Gastrocnemius medialis (tissue), 4 donors: Measurements from ENCODE around the gene CHST13. TPM values are rescaled to one million over a fixed set of nuclear protein-coding genes. Genes with fewer than 3 reads are reported as not detected.

Experiments used
- ATAC-seq, 2 donors: fragments of 150-250 bp; one replicate each; pipeline ENCODE4 v1.9.1; 2016
- DNase-seq, 2 donors: peaks; one replicate each; pipeline ENCODE4 v3.0.0-alpha.2; 2019
- H3K27ac ChIP-seq, 4 donors: fragments of 200-600 bp; sonication (generic); 1 replicate in 1 of 4; 2 replicates in 3 of 4; pipeline ENCODE4 v1.5.1; 2016 to 2018; ENCODE audit warnings: mild to moderate bottlenecking in 2 of 4, moderate library complexity in 1 of 4
- H3K27me3 ChIP-seq, 3 donors: fragments of 200-600 bp; sonication (generic) in 2 of 3; 1 replicate in 1 of 3; 2 replicates in 2 of 3; pipeline versions ENCODE4 v1.5.1 to v1.6.0; 2016 to 2019; ENCODE audit warnings: mild to moderate bottlenecking in 1 of 3, moderate library complexity in 1 of 3
- H3K36me3 ChIP-seq, 2 donors: fragments of 200-600 bp; sonication (generic) in 1 of 2; one replicate each; pipeline ENCODE4 v1.5.1; 2017 to 2018
- H3K4me1 ChIP-seq, 2 donors: fragments of 200-600 bp; sonication (generic) in 1 of 2; one replicate each; pipeline ENCODE4 v1.5.1; 2016 to 2017; ENCODE audit warnings: mild to moderate bottlenecking in 2 of 2
- H3K4me3 ChIP-seq, 4 donors: fragments of 200-600 bp; sonication (generic) in 3 of 4; 1 replicate in 1 of 4; 2 replicates in 3 of 4; pipeline ENCODE4 v1.5.1; 2016 to 2019; ENCODE audit warnings: mild to moderate bottlenecking in 2 of 4
- H3K9me3 ChIP-seq, 3 donors: fragments of 200-600 bp; sonication (generic) in 2 of 3; 1 replicate in 1 of 3; 2 replicates in 2 of 3; pipeline ENCODE4 v1.5.1; 2016 to 2019
- POLR2A ChIP-seq, 2 donors: fragments of 450-650 bp; IDR thresholded peaks; one replicate each; pipeline ENCODE4 v1.6.1; 2017; ENCODE audit warnings: antibody characterized with exemption in 2 of 2, mild to moderate bottlenecking in 2 of 2, moderate library complexity in 2 of 2
- in situ Hi-C, 4 donors: fragments of 200-750 bp; cut with MboI; loops; one replicate each; pipeline versions ENCODE4 v1.15.0 to v1.8.0; 2017; ENCODE audit warnings: low sequenced_read_pairs in 4 of 4
- intact Hi-C: fragments of 100-400 bp; cut with DNase I; formaldehyde crosslinking; loops from one replicate; pipeline ENCODE4 v1.15.1; 2023; ENCODE audit warnings: low total_unique reads
- total RNA-seq, 4 donors: library from RNA; depleted of rRNA; stranded (reverse); fragments of >200 nt; gene quantifications; one replicate each; pipeline versions ENCODE4 v1.1.0 to v1.2.3, GENCODE V29; 2016
- TF ChIP-seq, protein P1 (sequence below), 5 experiments: fragments of 450-650 bp in 3 of 5; fragments of 200-600 bp in 2 of 5; sonication (generic) in 2 of 5; IDR thresholded peaks in 4 of 5; conservative IDR thresholded peaks in 1 of 5; 1 replicate in 4 of 5; 2 replicates in 1 of 5; pipeline ENCODE4 v1.5.1; 2016 to 2019; ENCODE audit warnings: antibody characterized with exemption in 5 of 5, mild to moderate bottlenecking in 3 of 5, moderate library complexity in 3 of 5

The CHST13 gene
- total RNA-seq, 4 donors from 2014 or later, result 0.49 TPM; not detected in 3

- H3K9me3 ChIP-seq, result no peaks in the 10 kb centered on the region
- H3K36me3 ChIP-seq, result no peaks in the 10 kb centered on the region
- no peaks in the 10 kb centered on the region for H3K27me3 ChIP-seq
- DNase-seq (no peak), ATAC-seq (no peak)
- in situ Hi-C loops, result no loop called here
- no peak overlapping the region for H3K27ac ChIP-seq
- TF ChIP-seq, protein P1, sequence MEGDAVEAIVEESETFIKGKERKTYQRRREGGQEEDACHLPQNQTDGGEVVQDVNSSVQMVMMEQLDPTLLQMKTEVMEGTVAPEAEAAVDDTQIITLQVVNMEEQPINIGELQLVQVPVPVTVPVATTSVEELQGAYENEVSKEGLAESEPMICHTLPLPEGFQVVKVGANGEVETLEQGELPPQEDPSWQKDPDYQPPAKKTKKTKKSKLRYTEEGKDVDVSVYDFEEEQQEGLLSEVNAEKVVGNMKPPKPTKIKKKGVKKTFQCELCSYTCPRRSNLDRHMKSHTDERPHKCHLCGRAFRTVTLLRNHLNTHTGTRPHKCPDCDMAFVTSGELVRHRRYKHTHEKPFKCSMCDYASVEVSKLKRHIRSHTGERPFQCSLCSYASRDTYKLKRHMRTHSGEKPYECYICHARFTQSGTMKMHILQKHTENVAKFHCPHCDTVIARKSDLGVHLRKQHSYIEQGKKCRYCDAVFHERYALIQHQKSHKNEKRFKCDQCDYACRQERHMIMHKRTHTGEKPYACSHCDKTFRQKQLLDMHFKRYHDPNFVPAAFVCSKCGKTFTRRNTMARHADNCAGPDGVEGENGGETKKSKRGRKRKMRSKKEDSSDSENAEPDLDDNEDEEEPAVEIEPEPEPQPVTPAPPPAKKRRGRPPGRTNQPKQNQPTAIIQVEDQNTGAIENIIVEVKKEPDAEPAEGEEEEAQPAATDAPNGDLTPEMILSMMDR (IDR thresholded peaks at IDR 0.05 in 4 of 5, conservative IDR thresholded peaks at IDR 0.05 in 1 of 5), result no peak
- no peak for TF ChIP-seq POLR2A (IDR thresholded peaks at IDR 0.05)
- intact Hi-C loops, result no loop called here
- H3K4me3 ChIP-seq, result no peak overlapping the region
- H3K4me1 ChIP-seq, result no peaks in the 10 kb centered on the region
Observed at GRCh38 chr3:126496894-126497850, 26.8 kb upstream of the CHST13 start.

DNA sequence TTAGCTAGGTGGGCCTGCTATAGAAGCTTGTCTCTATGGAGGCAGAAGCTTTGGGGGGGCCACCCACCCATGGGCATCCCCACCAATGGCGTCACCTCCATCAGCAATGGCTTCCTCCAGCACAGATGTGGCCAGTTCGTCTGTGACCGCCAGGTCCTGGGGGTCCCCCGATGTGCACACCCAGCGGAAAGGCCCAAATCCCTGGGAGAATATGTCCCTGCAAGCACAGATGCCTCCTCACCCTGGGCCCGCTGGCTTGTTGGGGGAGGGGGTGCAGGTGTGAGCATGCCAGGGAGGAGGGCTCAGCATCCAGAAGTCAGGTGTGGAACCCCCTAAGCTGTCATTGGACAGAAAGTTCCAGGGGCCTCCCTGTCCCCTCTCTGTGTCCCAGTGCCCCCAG is 26.0 kb upstream of the CHST13 start:
- Histone ChIP-seq H3K27ac (no peak overlapping the region), H3K9me3 (no peaks in the 10 kb centered on the region), H3K27me3 (no peaks in the 10 kb centered on the region), H3K4me1 (no peaks in the 10 kb centered on the region), H3K4me3 (no peak overlapping the region), H3K36me3 (no peaks in the 10 kb centered on the region)
- DNase-seq, result no peak
- TF ChIP-seq, protein P1 (IDR thresholded peaks at IDR 0.05 in 4 of 5, conservative IDR thresholded peaks at IDR 0.05 in 1 of 5), result no peak
- TF ChIP-seq POLR2A (IDR thresholded peaks at IDR 0.05), result no peak
- in situ Hi-C loops (no loop called here), intact Hi-C loops (no loop called here)
- ATAC-seq, result no peak

DNA sequence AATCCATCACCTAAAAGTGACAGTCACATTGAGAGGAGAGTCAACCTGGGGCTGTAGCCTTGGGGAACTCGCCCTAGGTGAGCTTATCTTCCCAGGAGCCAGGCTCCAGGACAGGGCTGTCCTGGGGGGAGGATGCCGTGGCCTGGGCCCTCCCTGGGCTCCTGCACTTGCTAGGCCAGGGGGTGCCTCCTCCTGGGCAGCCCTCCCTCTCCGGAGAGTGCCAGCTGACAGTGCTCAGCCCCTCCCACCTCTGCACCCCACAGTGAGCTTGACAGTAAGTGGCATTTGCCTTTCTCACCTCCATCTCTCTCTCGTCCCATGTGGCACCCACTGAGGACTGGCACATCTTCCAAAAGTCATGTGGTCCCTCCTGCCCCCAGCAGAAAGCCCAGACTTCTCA is 25.5 kb upstream of the CHST13 start:
- intact Hi-C loops (no loop called here), in situ Hi-C loops (no loop called here)
- Histone ChIP-seq H3K27me3 (no peaks in the 10 kb centered on the region), H3K9me3 (no peaks in the 10 kb centered on the region), H3K4me3 (no peak overlapping the region), H3K36me3 (no peaks in the 10 kb centered on the region), H3K4me1 (no peaks in the 10 kb centered on the region), H3K27ac (no peak overlapping the region)
- TF ChIP-seq, protein P1 (IDR thresholded peaks at IDR 0.05 in 4 of 5, conservative IDR thresholded peaks at IDR 0.05 in 1 of 5), result no peak
- TF ChIP-seq POLR2A (IDR thresholded peaks at IDR 0.05), result no peak
- ATAC-seq, result no peak
- no peak for DNase-seq

GRCh38 chr3:126498929-126499328 is 25.0 kb upstream of the CHST13 start:
- no peak for TF ChIP-seq POLR2A (IDR thresholded peaks at IDR 0.05)
- TF ChIP-seq, protein P1 (IDR thresholded peaks at IDR 0.05 in 4 of 5, conservative IDR thresholded peaks at IDR 0.05 in 1 of 5), result no peak
- no peak overlapping the region for H3K27ac ChIP-seq
- no peaks in the 10 kb centered on the region for H3K36me3 ChIP-seq
- in situ Hi-C loops (no loop called here), intact Hi-C loops (no loop called here)
- H3K9me3 ChIP-seq, result no peaks in the 10 kb centered on the region
- H3K4me1 ChIP-seq, result no peaks in the 10 kb centered on the region
- no peak overlapping the region for H3K4me3 ChIP-seq
- DNase-seq (no peak), ATAC-seq (no peak)
- H3K27me3 ChIP-seq, result no peaks in the 10 kb centered on the region
